Upper lobe of left lung (tissue), 4 donors: ENCODE results near the gene DAPK1.

Experiments used
- CTCF ChIP-seq, 6 experiments: fragments of 450-650 bp in 4 of 6; fragments of 200-600 bp in 2 of 6; sonication (generic) in 2 of 6; IDR thresholded peaks; one replicate each; pipeline ENCODE4 v1.5.1; 2016 to 2019; ENCODE audit warnings: antibody characterized with exemption in 6 of 6
- EP300 ChIP-seq, 4 donors: sonication (generic); formaldehyde crosslinking; IDR thresholded peaks; one replicate each; pipeline ENCODE4 v1.5.1; 2017; ENCODE audit warnings: antibody characterized with exemption in 4 of 4, control low read depth in 2 of 4
- POLR2A ChIP-seq, 4 donors: fragments of 450-650 bp; IDR thresholded peaks; one replicate each; pipeline ENCODE4 v1.5.1; 2016 to 2017; ENCODE audit warnings: antibody characterized with exemption in 4 of 4, mild to moderate bottlenecking in 2 of 4
- POLR2AphosphoS5 ChIP-seq, 2 donors: sonication (generic); formaldehyde crosslinking; IDR thresholded peaks; one replicate each; pipeline ENCODE4 v1.5.1; 2017; ENCODE audit warnings: antibody characterized with exemption in 2 of 2

- TF ChIP-seq CTCF (IDR thresholded peaks at IDR 0.05) (peak in 3 of 6 experiments; percentile 11 to 38 (median 16)), POLR2A (IDR thresholded peaks at IDR 0.05) (peak in 1 of 4 donors; percentile 11), POLR2AphosphoS5 (IDR thresholded peaks at IDR 0.05) (no peak), EP300 (IDR thresholded peaks at IDR 0.05) (no peak)
Measured at GRCh38 chr9:87500491-87501270, 3.0 kb downstream of the DAPK1 start.
